Esophagus muscularis mucosa (tissue), 4 donors: ENCODE data around the gene PRAME. TPM values are rescaled to one million over a fixed set of nuclear protein-coding genes. Genes with fewer than 3 reads are reported as not detected.

Experiments
- DNase-seq: peaks from one replicate; pipeline ENCODE4 v3.0.0-alpha.2; 2017; ENCODE audit errors: extremely low spot score
- H3K27ac ChIP-seq, 4 donors: fragments of 200-600 bp; sonication (generic); replicated peaks in 1 of 4; 1 replicate in 3 of 4; 2 replicates in 1 of 4; pipeline ENCODE4 v1.5.1; 2016 to 2019; ENCODE audit warnings: mild to moderate bottlenecking in 1 of 4
- H3K27me3 ChIP-seq, 4 donors: fragments of 200-600 bp; sonication (generic); one replicate each; pipeline versions ENCODE4 v1.5.1 to v1.6.0; 2016 to 2019
- H3K36me3 ChIP-seq, 4 donors: fragments of 200-600 bp; sonication (generic); one replicate each; pipeline ENCODE4 v1.5.1; 2016 to 2019
- H3K4me1 ChIP-seq, 4 donors: fragments of 200-600 bp; sonication (generic); one replicate each; pipeline ENCODE4 v1.5.1; 2016 to 2019
- H3K4me3 ChIP-seq, 4 donors: fragments of 200-600 bp; sonication (generic); 1 replicate in 2 of 4; 2 replicates in 2 of 4; pipeline ENCODE4 v1.5.1; 2016 to 2019; ENCODE audit warnings: mild to moderate bottlenecking in 4 of 4, moderate library complexity in 1 of 4
- H3K9me3 ChIP-seq, 4 donors: fragments of 200-600 bp; sonication (generic); 1 replicate in 3 of 4; 2 replicates in 1 of 4; pipeline ENCODE4 v1.5.1; 2016 to 2019
- CTCF ChIP-seq, 3 experiments: fragments of 200-600 bp in 2 of 3; fragments of 450-650 bp in 1 of 3; sonication (generic) in 2 of 3; IDR thresholded peaks; one replicate each; pipeline ENCODE4 v1.5.1; 2017 to 2019; ENCODE audit warnings: antibody characterized with exemption in 3 of 3, mild to moderate bottlenecking in 2 of 3, moderate library complexity in 1 of 3
- EP300 ChIP-seq: sonication (generic); formaldehyde crosslinking; IDR thresholded peaks from one replicate; pipeline ENCODE4 v1.6.1; 2017; ENCODE audit warnings: antibody characterized with exemption
- POLR2A ChIP-seq: fragments of 450-650 bp; IDR thresholded peaks from one replicate; pipeline ENCODE4 v1.6.1; 2017; ENCODE audit warnings: antibody characterized with exemption, moderate library complexity, mild to moderate bottlenecking, low read depth
- POLR2AphosphoS5 ChIP-seq, 2 donors: sonication (generic); formaldehyde crosslinking; IDR thresholded peaks; one replicate each; pipeline ENCODE4 v1.6.1; 2017; ENCODE audit warnings: antibody characterized with exemption in 2 of 2
- WGBS: methylation state at CpG from one replicate; pipeline ENCODE4 v1.1.5; 2018; 5-methylcytosine and 5-hydroxymethylcytosine counted together
- intact Hi-C: fragments of 100-400 bp; cut with DNase I; formaldehyde crosslinking; loops from one replicate; pipeline ENCODE4 v1.15.1; 2023
- total RNA-seq, 4 donors: library from RNA; depleted of rRNA; stranded (reverse); fragments of >200 nt; gene quantifications; one replicate each; pipeline versions ENCODE4 v1.1.0 to v1.2.1, GENCODE V29; 2016

Gene PRAME
- total RNA-seq, 4 donors from 2014 or later: not detected

- H3K27me3 ChIP-seq: peaks cover 0 to 28% (median 0%) of the 10 kb centered on the region in 4 donors
- H3K4me3 ChIP-seq: no peak overlapping the region
- WGBS: 88% methylated on average over 7 of the region's 7 CpGs
- H3K27ac ChIP-seq: no peak overlapping the region
- H3K4me1 ChIP-seq: no peaks in the 10 kb centered on the region
- no peak for DNase-seq
- no peaks in the 10 kb centered on the region for H3K36me3 ChIP-seq
- H3K9me3 ChIP-seq: no peaks in the 10 kb centered on the region
- intact Hi-C loops: no loop called here
- TF ChIP-seq POLR2AphosphoS5 (IDR thresholded peaks at IDR 0.05): no peak
- TF ChIP-seq EP300: no peak
- TF ChIP-seq POLR2A: no peak
- TF ChIP-seq CTCF (IDR thresholded peaks at IDR 0.05): no peak
Observed at GRCh38 chr22:22531770-22532546, 27.1 kb downstream of the PRAME start.

GRCh38 chr22:22528780-22529179 is 30.3 kb downstream of the PRAME start:
- Histone ChIP-seq H3K36me3 (no peaks in the 10 kb centered on the region), H3K27ac (no peak overlapping the region), H3K27me3 (peaks cover 0 to 31% (median 0%) of the 10 kb centered on the region in 4 donors), H3K9me3 (no peaks in the 10 kb centered on the region), H3K4me1 (no peaks in the 10 kb centered on the region), H3K4me3 (no peak overlapping the region)
- intact Hi-C loops: no loop called here
- WGBS: 100% methylated on average over 2 of the region's 2 CpGs
- TF ChIP-seq EP300: no peak
- DNase-seq: no peak

- TF ChIP-seq POLR2A (no peak), EP300 (no peak), CTCF (IDR thresholded peaks at IDR 0.05) (no peak), POLR2AphosphoS5 (IDR thresholded peaks at IDR 0.05) (no peak)
- H3K4me1 ChIP-seq: no peaks in the 10 kb centered on the region
- intact Hi-C loops: no loop called here
- WGBS: 84% methylated on average over 5 of the region's 5 CpGs
- no peak for DNase-seq
- H3K27me3 ChIP-seq: peaks cover 0 to 29% (median 0%) of the 10 kb centered on the region in 4 donors
- no peaks in the 10 kb centered on the region for H3K36me3 ChIP-seq
- no peaks in the 10 kb centered on the region for H3K9me3 ChIP-seq
- H3K4me3 ChIP-seq: no peak overlapping the region
- H3K27ac ChIP-seq: no peak overlapping the region
Observed at GRCh38 chr22:22527312-22527711, 31.8 kb downstream of the PRAME start.

- WGBS: 85% methylated on average over 4 of the region's 4 CpGs
- no peak for TF ChIP-seq CTCF (IDR thresholded peaks at IDR 0.05)
- no peak for TF ChIP-seq EP300
- no peak for TF ChIP-seq POLR2A
- TF ChIP-seq POLR2AphosphoS5 (IDR thresholded peaks at IDR 0.05): no peak
Observed at GRCh38 chr22:22526125-22526912, 32.7 kb downstream of the PRAME start.

GRCh38 chr22:22523494-22523893 is 35.6 kb downstream of the PRAME start:
- Histone ChIP-seq H3K27me3 (peaks cover 0 to 45% (median 0%) of the 10 kb centered on the region in 4 donors), H3K27ac (no peak overlapping the region), H3K9me3 (no peaks in the 10 kb centered on the region), H3K36me3 (no peaks in the 10 kb centered on the region), H3K4me3 (no peak overlapping the region), H3K4me1 (no peaks in the 10 kb centered on the region)
- WGBS: 89% methylated on average over 6 of the region's 6 CpGs
- intact Hi-C loops: no loop called here
- DNase-seq: no peak
- no peak for TF ChIP-seq POLR2A
- TF ChIP-seq EP300: no peak
- TF ChIP-seq CTCF (IDR thresholded peaks at IDR 0.05): no peak
- TF ChIP-seq POLR2AphosphoS5 (IDR thresholded peaks at IDR 0.05): no peak

More at GRCh38 chr22:22526125-22526912, 32.7 kb downstream of the PRAME start:
- no peaks in the 10 kb centered on the region for H3K4me1 ChIP-seq
- peaks cover 0 to 34% (median 0%) of the 10 kb centered on the region in 4 donors for H3K27me3 ChIP-seq
- DNase-seq: no peak
- H3K27ac ChIP-seq: no peak overlapping the region
- intact Hi-C loops: no loop called here
- H3K4me3 ChIP-seq: no peak overlapping the region
- no peaks in the 10 kb centered on the region for H3K9me3 ChIP-seq
- no peaks in the 10 kb centered on the region for H3K36me3 ChIP-seq
